ENCODE data around the gene UGT2B10.

- TF ChIP-seq CTCF (IDR thresholded peaks at IDR 0.05): no peak
- no peak for TF ChIP-seq POLR2A (IDR thresholded peaks at IDR 0.05)
- TF ChIP-seq POLR2AphosphoS5 (IDR thresholded peaks at IDR 0.05): no peak
These were observed 53.5 kb downstream of the UGT2B10 start for GRCh38 chr4:68869274-68869773.
